ENCODE results near the gene SLC7A4.
"Not testable (repeated sequence)": the region's sequence is repeated elsewhere in the genome, so short reads cannot be mapped to it uniquely, and the experiment has no call there.

Gene SLC7A4

GRCh38 chr22:21061660-21062321 lies 29.4 kb upstream of the SLC7A4 start:
- DNase-seq, result not testable (repeated sequence)

GRCh38 chr22:21060363-21060762 lies 28.0 kb upstream of the SLC7A4 start:
- not testable (repeated sequence) for DNase-seq

GRCh38 chr22:21055880-21056319 lies 23.5 kb upstream of the SLC7A4 start:
- no peak for DNase-seq

- DNase-seq, result no peak
These were observed 23.1 kb upstream of the SLC7A4 start for GRCh38 chr22:21055564-21055834.

- no peak for DNase-seq
These were observed 22.6 kb upstream of the SLC7A4 start for GRCh38 chr22:21054714-21055563.

GRCh38 chr22:21054046-21054713 lies 21.8 kb upstream of the SLC7A4 start:
- DNase-seq, result no peak

- no peak for DNase-seq
These were observed 20.5 kb upstream of the SLC7A4 start for GRCh38 chr22:21052715-21053459.

GRCh38 chr22:21051831-21052400 lies 19.6 kb upstream of the SLC7A4 start:
- DNase-seq, result no peak

GRCh38 chr22:21051145-21051830 lies 18.9 kb upstream of the SLC7A4 start:
- no peak for DNase-seq

GRCh38 chr22:21048965-21049364 lies 16.6 kb upstream of the SLC7A4 start:
- DNase-seq, result not testable (repeated sequence)

- not testable (repeated sequence) for DNase-seq
These were observed 16.1 kb upstream of the SLC7A4 start for GRCh38 chr22:21048448-21048847.

- no peak for DNase-seq
These were observed 15.4 kb upstream of the SLC7A4 start for GRCh38 chr22:21047730-21048129.

- no peak for DNase-seq
These were observed 14.8 kb upstream of the SLC7A4 start for GRCh38 chr22:21047035-21047661.

GRCh38 chr22:21045585-21046294 lies 13.4 kb upstream of the SLC7A4 start, which contains the start of gene LRRC74B:
Gene LRRC74B, plus strand, starts transcription at chr22:21045946. Its CDS starts 41 bp downstream, at chr22:21045987.
- DNase-seq, result peak; percentile 66 to 92

- DNase-seq, result peak in 1 of 2 experiments; percentile 46
These were observed 12.7 kb upstream of the SLC7A4 start for GRCh38 chr22:21044931-21045584.

- no peak for DNase-seq
These were observed 11.6 kb upstream of the SLC7A4 start for GRCh38 chr22:21043860-21044535.

- no peak for DNase-seq
These were observed 10.9 kb upstream of the SLC7A4 start for GRCh38 chr22:21042978-21043859.

- no peak for DNase-seq
These were observed 9.6 kb upstream of the SLC7A4 start for GRCh38 chr22:21041937-21042336.

GRCh38 chr22:21039158-21039557 lies 6.8 kb upstream of the SLC7A4 start:
- DNase-seq, result not testable (repeated sequence)
